GM21576 (cell line): ENCODE measurements around the gene NTMT1.

Source experiments
- ATAC-seq: cut with Tn5 transposase; IDR thresholded peaks from one replicate; pipeline ENCODE4 v1.9.1; 2021; ENCODE audit warnings: mild to moderate bottlenecking, moderate library complexity; ENCODE audit not compliant: unreplicated experiment

Gene NTMT1

GRCh38 chr9:129596541-129597331 is 29.2 kb upstream of the NTMT1 start:
- ATAC-seq: no peak

- ATAC-seq: no peak
These were observed 28.4 kb upstream of the NTMT1 start for GRCh38 chr9:129597355-129598088.

GRCh38 chr9:129598089-129598596 is 27.8 kb upstream of the NTMT1 start:
- no peak for ATAC-seq

- no peak for ATAC-seq
These were observed 24.8 kb upstream of the NTMT1 start for GRCh38 chr9:129601082-129601674.

GRCh38 chr9:129602598-129603415 is 23.2 kb upstream of the NTMT1 start:
- ATAC-seq: no peak

- ATAC-seq: no peak
These were observed 21.8 kb upstream of the NTMT1 start for GRCh38 chr9:129604056-129604765.

GRCh38 chr9:129604766-129605163 is 21.2 kb upstream of the NTMT1 start:
- ATAC-seq: no peak

GRCh38 chr9:129606161-129607026 is 19.6 kb upstream of the NTMT1 start:
- no peak for ATAC-seq

GRCh38 chr9:129607027-129607387 is 19.0 kb upstream of the NTMT1 start:
- no peak for ATAC-seq

- no peak for ATAC-seq
These were observed 17.1 kb upstream of the NTMT1 start for GRCh38 chr9:129608561-129609481.

GRCh38 chr9:129609486-129610212 is 16.3 kb upstream of the NTMT1 start:
- ATAC-seq: no peak

GRCh38 chr9:129610213-129610472 is 15.8 kb upstream of the NTMT1 start:
- no peak for ATAC-seq

- peak; percentile 51 for ATAC-seq
These were observed 15.3 kb upstream of the NTMT1 start for GRCh38 chr9:129610473-129611306.

GRCh38 chr9:129611307-129611800 is 14.6 kb upstream of the NTMT1 start:
- ATAC-seq: no peak

GRCh38 chr9:129612123-129612522 is 13.8 kb upstream of the NTMT1 start:
- ATAC-seq: no peak

- ATAC-seq: no peak
These were observed 13.0 kb upstream of the NTMT1 start for GRCh38 chr9:129612815-129613519.
